Osteoblast (primary cell): ENCODE data around the gene OR7G1. TPM values are rescaled to one million over a fixed set of nuclear protein-coding genes. Genes with fewer than 3 reads are reported as not detected.

ENCODE experiments used
- DNase-seq: peaks from one replicate; pipeline ENCODE4 v3.0.0; 2011; ENCODE audit warnings: low spot score, mixed read lengths; ENCODE audit not compliant: insufficient read length; ENCODE audit errors: missing footprints
- H2AFZ ChIP-seq: 2 replicates; pipeline ENCODE4 v1.6.0; 2011; ENCODE audit warnings: mild to moderate bottlenecking, low read length
- H3K27ac ChIP-seq: 2 replicates; pipeline ENCODE4 v1.5.1; 2011; ENCODE audit warnings: mild to moderate bottlenecking, low read depth, low read length, moderate library complexity
- H3K27me3 ChIP-seq: 2 replicates; pipeline ENCODE4 v1.6.0; 2012; ENCODE audit warnings: mild to moderate bottlenecking, control low read depth, inconsistent platforms, low read length, moderate library complexity; ENCODE audit not compliant: insufficient read depth
- H3K36me3 ChIP-seq: 2 replicates; pipeline ENCODE4 v1.5.1; 2011; ENCODE audit warnings: mild to moderate bottlenecking, low read length, control low read depth, moderate library complexity; ENCODE audit not compliant: insufficient read depth
- H3K4me1 ChIP-seq: 2 replicates; pipeline ENCODE4 v1.5.1; 2011; ENCODE audit warnings: mild to moderate bottlenecking, low read length, control low read depth, moderate library complexity; ENCODE audit not compliant: insufficient read depth
- H3K4me2 ChIP-seq: 2 replicates; pipeline ENCODE4 v1.6.0; 2011; ENCODE audit warnings: mild to moderate bottlenecking, low read length; ENCODE audit not compliant: insufficient read depth
- H3K4me3 ChIP-seq: fragments of 200-600 bp; sonication (generic); 3 replicates; pipeline ENCODE4 v1.5.1; 2012; ENCODE audit warnings: mild to moderate bottlenecking, low read length, inconsistent platforms; ENCODE audit not compliant: insufficient read depth
- H3K79me2 ChIP-seq: 2 replicates; pipeline ENCODE4 v1.6.0; 2012; ENCODE audit warnings: mild to moderate bottlenecking, low read length, control low read depth, inconsistent platforms; ENCODE audit not compliant: insufficient read depth
- H3K9me3 ChIP-seq: 2 replicates; pipeline ENCODE4 v1.5.1; 2011; ENCODE audit warnings: low read depth, low read length, control low read depth
- H4K20me1 ChIP-seq: 2 replicates; pipeline ENCODE4 v1.6.0; 2012; ENCODE audit warnings: mild to moderate bottlenecking, low read length, control low read depth; ENCODE audit not compliant: insufficient read depth
- CTCF ChIP-seq: IDR thresholded peaks from 2 replicates; pipeline ENCODE4 v1.5.1; 2011; ENCODE audit warnings: mild to moderate bottlenecking, low read depth, low read length, moderate library complexity; ENCODE audit errors: extremely low read depth
- small RNA-seq: library from RNA; depleted of rRNA; stranded (forward); fragments of <200 nt; gene quantifications from one replicate; pipeline ENCODE3, GENCODE V24; 2012
- total RNA-seq: library from RNA; depleted of rRNA; stranded (reverse); fragments of >200 nt; gene quantifications from 2 replicates; pipeline ENCODE4 v1.2.3, GENCODE V29; 2012

The OR7G1 gene
- total RNA-seq, 1 donor = not detected

- Histone ChIP-seq H3K4me2 (no peak overlapping the region), H3K4me3 (no peak overlapping the region), H3K36me3 (no peaks in the 10 kb centered on the region), H2AFZ (no peak overlapping the region), H3K27ac (no peak overlapping the region), H4K20me1 (no peaks in the 10 kb centered on the region), H3K79me2 (no peaks in the 10 kb centered on the region), H3K9me3 (no peaks in the 10 kb centered on the region), H3K4me1 (no peaks in the 10 kb centered on the region), H3K27me3 (no peaks in the 10 kb centered on the region)
- TF ChIP-seq CTCF = no peak
- no peak for DNase-seq
Observed at GRCh38 chr19:9065457-9066014, 50.0 kb downstream of the OR7G1 start.

Small RNA genes within 50 kb of the gene (small RNA-seq; reads per million reads assigned to genes)
- gene OR1M4P = not detected

Other genes starting within 250 kb of the OR7G1 start
- not detected in 2 replicates for gene MUC16, start 105.4 kb downstream of the OR7G1 start, total RNA-seq
- gene OR1M1, start 28.7 kb downstream of the OR7G1 start, total RNA-seq = not detected in 2 replicates
- gene OR7G2, start 8.3 kb downstream of the OR7G1 start, total RNA-seq = not detected in 2 replicates
- gene OR7G3, start 11.2 kb upstream of the OR7G1 start, total RNA-seq = not detected in 2 replicates
- 20.3 and 20.9 TPM in 2 replicates for gene ZNF317, start 24.6 kb upstream of the OR7G1 start, total RNA-seq
- gene OR7D2, start 63.2 kb upstream of the OR7G1 start, total RNA-seq = not detected in 2 replicates
- not detected in 2 replicates for gene OR7D4, start 103.8 kb upstream of the OR7G1 start, total RNA-seq
- gene OR7E24, start 135.2 kb upstream of the OR7G1 start, total RNA-seq = not detected in 2 replicates
- gene ZNF699, start 194.1 kb upstream of the OR7G1 start, total RNA-seq = 17.1 and 19.2 TPM in 2 replicates
- 13.8 and 15.2 TPM in 2 replicates for gene ZNF559, start 208.4 kb upstream of the OR7G1 start, total RNA-seq
- gene ZNF177, start 247.2 kb upstream of the OR7G1 start, total RNA-seq = 0.72 and 1.8 TPM in 2 replicates